Glutamatergic neuron (in vitro differentiated cells): ENCODE results near the gene NKIRAS2. TPM values are rescaled to one million over a fixed set of nuclear protein-coding genes. Genes with fewer than 3 reads are reported as not detected.
"Not testable (repeated sequence)": the region's sequence is repeated elsewhere in the genome, so short reads cannot be mapped to it uniquely, and the experiment has no call there.

Experiments
- DNase-seq: peaks from one replicate; pipeline ENCODE4 v3.0.0; 2022
- H3K27ac Mint-ChIP-seq: one replicate; pipeline ENCODE4 v1.8.0; 2020; ENCODE audit warnings: mild to moderate bottlenecking, mixed read lengths, inconsistent platforms; ENCODE audit not compliant: unreplicated experiment
- H3K27me3 Mint-ChIP-seq: one replicate; pipeline ENCODE4 v1.8.0; 2020; ENCODE audit warnings: mild to moderate bottlenecking, moderate library complexity, mixed read lengths, inconsistent platforms; ENCODE audit not compliant: unreplicated experiment
- H3K36me3 Mint-ChIP-seq: one replicate; pipeline ENCODE4 v1.8.0; 2020; ENCODE audit warnings: mild to moderate bottlenecking, mixed read lengths, inconsistent platforms; ENCODE audit not compliant: unreplicated experiment
- H3K4me1 Mint-ChIP-seq: one replicate; pipeline ENCODE4 v1.8.0; 2020; ENCODE audit warnings: mild to moderate bottlenecking, low read depth, mixed read lengths, inconsistent platforms; ENCODE audit not compliant: unreplicated experiment
- H3K4me3 Mint-ChIP-seq: one replicate; pipeline ENCODE4 v1.8.0; 2020; ENCODE audit warnings: mild to moderate bottlenecking, mixed read lengths, inconsistent platforms; ENCODE audit not compliant: unreplicated experiment
- H3K9me3 Mint-ChIP-seq: one replicate; pipeline ENCODE4 v1.8.0; 2020; ENCODE audit warnings: mild to moderate bottlenecking, moderate library complexity, mixed read lengths, inconsistent platforms; ENCODE audit not compliant: unreplicated experiment
- total RNA-seq: library from RNA; stranded (reverse); fragmentation: NEBNext Ultra II Directional; extraction: Animal tissue kit (Norgen Biotek cat#: 25700); gene quantifications from one replicate; pipeline ENCODE4 v1.2.1, GENCODE V29; 2021; ENCODE audit not compliant: unreplicated experiment
- TF ChIP-seq, protein P1 (sequence below): fragments of 200-600 bp; sonication (generic); IDR thresholded peaks from one replicate; pipeline ENCODE4 v1.5.0; 2021; ENCODE audit not compliant: partially characterized antibody, unreplicated experiment

NKIRAS2 gene
- total RNA-seq, 1 donor from 2014 or later, result 88.8 TPM

DNA sequence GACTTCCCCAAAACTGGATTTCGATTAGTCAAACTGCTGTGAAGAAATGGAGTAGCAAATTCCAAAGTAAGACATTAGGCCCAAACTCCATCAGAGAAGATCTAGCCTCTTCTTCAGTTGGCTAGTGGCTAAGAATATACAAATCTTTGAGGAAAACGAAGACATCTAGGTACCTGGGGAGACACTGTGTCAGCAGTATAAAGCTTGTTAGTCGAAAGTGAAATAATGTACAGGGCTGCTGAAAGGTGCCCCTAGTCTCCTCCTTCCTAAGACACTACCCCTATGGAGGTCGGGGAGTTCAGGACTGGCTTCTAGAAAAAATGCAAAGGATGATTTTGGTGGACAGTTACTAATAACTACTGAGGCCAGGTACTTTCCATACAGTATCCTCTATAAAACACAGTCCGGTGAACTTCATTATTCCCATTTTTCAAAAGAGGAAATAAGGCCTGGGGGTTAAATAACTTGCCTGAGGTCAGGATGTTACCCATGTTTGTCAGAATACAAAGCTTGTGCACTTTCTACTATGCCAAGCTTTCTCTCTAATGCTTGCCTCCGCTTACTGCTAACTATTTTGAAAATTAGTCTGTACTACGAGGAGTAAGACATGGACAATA is 17.6 kb upstream of the NKIRAS2 start:
- Mint-ChIP-seq H3K36me3 (no peaks in the 10 kb centered on the region), H3K4me3 (no peak overlapping the region), H3K4me1 (peaks cover 9% of the 10 kb centered on the region), H3K27me3 (peaks cover 2% of the 10 kb centered on the region), H3K27ac (peak overlapping the region; percentile 85), H3K9me3 (peaks cover 2% of the 10 kb centered on the region)
- DNase-seq, result no peak
- TF ChIP-seq, protein P1, sequence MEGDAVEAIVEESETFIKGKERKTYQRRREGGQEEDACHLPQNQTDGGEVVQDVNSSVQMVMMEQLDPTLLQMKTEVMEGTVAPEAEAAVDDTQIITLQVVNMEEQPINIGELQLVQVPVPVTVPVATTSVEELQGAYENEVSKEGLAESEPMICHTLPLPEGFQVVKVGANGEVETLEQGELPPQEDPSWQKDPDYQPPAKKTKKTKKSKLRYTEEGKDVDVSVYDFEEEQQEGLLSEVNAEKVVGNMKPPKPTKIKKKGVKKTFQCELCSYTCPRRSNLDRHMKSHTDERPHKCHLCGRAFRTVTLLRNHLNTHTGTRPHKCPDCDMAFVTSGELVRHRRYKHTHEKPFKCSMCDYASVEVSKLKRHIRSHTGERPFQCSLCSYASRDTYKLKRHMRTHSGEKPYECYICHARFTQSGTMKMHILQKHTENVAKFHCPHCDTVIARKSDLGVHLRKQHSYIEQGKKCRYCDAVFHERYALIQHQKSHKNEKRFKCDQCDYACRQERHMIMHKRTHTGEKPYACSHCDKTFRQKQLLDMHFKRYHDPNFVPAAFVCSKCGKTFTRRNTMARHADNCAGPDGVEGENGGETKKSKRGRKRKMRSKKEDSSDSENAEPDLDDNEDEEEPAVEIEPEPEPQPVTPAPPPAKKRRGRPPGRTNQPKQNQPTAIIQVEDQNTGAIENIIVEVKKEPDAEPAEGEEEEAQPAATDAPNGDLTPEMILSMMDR, result no peak

DNA sequence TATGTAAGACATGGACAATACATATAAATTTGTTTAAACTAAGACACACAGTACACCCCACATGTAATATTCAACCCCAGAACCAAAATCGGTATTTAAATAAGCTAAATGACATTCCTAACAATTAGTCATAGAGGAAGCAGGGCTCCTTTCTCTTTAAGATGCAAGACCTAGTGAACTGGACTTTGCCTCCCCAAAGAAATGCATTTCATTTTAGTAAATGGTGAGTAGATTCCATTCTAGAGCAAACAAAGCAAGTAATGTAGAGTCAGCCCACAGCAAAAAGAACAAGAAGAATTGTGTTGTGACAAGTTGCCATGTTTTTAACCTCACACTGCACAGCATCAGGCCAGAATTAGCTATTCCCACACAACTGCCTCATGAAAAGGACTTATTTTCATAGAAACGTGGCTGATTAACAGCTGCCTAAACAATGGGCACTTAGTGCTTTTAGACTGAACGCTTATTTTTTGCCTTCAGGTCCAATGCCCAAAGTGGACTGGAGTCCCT is 17.0 kb upstream of the NKIRAS2 start:
- DNase-seq, result no peak
- TF ChIP-seq, protein P1, result no peak
- H3K27me3 Mint-ChIP-seq, result peaks cover 2% of the 10 kb centered on the region
- peaks cover 2% of the 10 kb centered on the region for H3K9me3 Mint-ChIP-seq
- no peak overlapping the region for H3K4me3 Mint-ChIP-seq
- peaks cover 9% of the 10 kb centered on the region for H3K4me1 Mint-ChIP-seq
- no peaks in the 10 kb centered on the region for H3K36me3 Mint-ChIP-seq
- peak overlapping the region; percentile 85 for H3K27ac Mint-ChIP-seq

DNA sequence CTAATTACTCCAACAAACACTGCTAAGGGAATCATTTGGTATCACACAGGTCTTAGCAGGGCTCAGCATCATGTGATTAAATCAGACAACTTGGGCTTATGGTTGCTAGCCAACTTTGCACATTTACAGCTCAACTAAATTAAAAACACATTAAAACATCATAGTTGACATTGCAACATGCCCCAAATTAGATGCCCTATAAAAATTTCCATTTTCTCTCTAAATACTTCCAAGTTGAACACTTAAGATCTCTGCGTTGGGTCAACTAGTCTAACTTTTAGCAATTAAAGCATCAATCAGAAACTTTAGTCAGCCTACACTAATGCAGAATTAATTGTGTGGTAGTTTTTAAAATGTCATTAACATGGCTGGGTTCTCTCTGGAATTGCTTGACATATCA is 14.7 kb upstream of the NKIRAS2 start:
- no peak overlapping the region for H3K27ac Mint-ChIP-seq

DNA sequence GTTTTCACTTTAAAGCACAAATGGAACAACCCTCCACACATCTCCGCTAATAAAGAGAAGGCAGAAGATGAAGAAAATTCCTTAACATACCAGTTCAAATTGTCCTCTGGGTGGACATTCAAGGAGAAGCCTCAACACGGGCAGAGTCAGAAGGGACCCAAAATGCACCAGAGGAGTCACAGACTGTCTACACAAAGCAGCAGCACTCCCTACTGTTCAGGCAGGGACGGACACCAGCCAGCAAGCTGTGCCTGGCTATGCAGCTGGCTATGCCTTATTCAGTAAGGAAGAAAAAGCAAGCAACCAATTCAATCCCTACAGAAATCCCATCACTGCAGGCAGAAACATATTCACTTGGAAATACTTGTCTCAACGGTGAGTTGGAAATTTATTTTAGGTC is 10.7 kb upstream of the NKIRAS2 start:
- TF ChIP-seq, protein P1, result no peak
- peaks cover 6% of the 10 kb centered on the region for H3K4me1 Mint-ChIP-seq
- DNase-seq, result no peak
- no peak overlapping the region for H3K27ac Mint-ChIP-seq
- H3K9me3 Mint-ChIP-seq, result no peaks in the 10 kb centered on the region
- no peaks in the 10 kb centered on the region for H3K36me3 Mint-ChIP-seq
- H3K27me3 Mint-ChIP-seq, result no peaks in the 10 kb centered on the region
- no peak overlapping the region for H3K4me3 Mint-ChIP-seq

More for the DNA sequence above, 14.7 kb upstream of the NKIRAS2 start:
- peaks cover 9% of the 10 kb centered on the region for H3K4me1 Mint-ChIP-seq
- H3K4me3 Mint-ChIP-seq, result no peak overlapping the region
- no peak for DNase-seq
- peaks cover 2% of the 10 kb centered on the region for H3K27me3 Mint-ChIP-seq
- peaks cover 2% of the 10 kb centered on the region for H3K9me3 Mint-ChIP-seq
- no peaks in the 10 kb centered on the region for H3K36me3 Mint-ChIP-seq
- TF ChIP-seq, protein P1, result no peak

DNA sequence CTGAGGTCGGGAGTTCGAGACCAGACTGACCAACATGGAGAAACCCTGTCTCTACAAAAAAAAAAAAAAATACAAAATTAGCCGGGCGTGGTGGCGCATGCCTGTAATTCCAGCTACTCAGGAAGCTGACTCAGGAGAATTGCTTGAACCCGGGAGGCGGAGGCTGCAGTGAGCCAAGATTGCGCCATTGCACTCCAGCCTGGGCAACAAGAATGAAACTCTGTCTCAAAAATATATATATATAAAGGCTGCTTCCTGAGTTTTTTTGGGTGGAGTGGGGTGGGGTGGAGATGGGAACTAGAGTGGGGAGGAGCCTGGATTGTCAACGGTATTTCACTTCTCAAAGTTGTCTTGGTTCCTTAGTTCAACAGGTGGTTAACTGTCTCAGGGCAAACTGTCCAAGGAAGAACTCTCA is 9.6 kb upstream of the NKIRAS2 start:
- H3K36me3 Mint-ChIP-seq, H3K9me3 Mint-ChIP-seq, H3K27me3 Mint-ChIP-seq, H3K4me3 Mint-ChIP-seq, H3K27ac Mint-ChIP-seq, H3K4me1 Mint-ChIP-seq, DNase-seq: not testable (repeated sequence)
